ENCODE data around the gene PAGE2B. TPM values are rescaled to one million over a fixed set of nuclear protein-coding genes. Genes with fewer than 3 reads are reported as not detected.
"Not testable (repeated sequence)": the region's sequence is repeated elsewhere in the genome, so short reads cannot be mapped to it uniquely, and the experiment has no call there.

The PAGE2B gene
- total RNA-seq, 1 donor from 2014 or later = not detected

DNA sequence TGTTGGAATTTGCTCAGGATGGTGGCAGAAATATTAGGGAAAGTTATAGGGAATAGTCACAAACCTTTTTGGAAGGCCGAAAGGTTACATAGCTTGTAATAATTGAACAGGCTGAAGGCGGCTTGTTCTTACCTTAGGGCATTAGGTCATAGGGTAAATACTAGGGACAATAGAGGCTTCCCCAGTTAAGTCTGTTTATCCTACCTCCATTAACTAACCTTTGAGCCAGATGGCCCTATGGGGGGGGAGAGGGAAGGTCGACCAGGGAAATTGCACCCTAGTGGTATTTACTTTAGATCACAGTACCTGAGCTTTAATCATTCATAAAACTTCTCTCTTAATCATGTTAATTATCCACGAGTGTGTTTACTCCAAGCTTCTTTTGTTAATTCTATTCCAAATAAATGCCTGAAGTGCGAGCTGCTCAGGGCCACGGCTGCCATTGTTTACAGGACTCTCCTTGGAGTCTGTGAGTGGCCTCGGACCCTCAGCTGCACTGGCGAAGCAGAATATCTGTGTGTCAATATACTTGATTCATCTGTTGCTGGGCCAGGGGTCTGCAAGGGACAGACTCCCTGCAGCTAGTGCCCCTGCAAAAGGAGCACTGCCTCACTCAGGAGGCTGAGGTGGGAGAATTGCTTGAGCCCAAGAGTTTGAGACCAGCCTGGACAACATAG lies 36.9 kb downstream of the PAGE2B start:
- Mint-ChIP-seq H3K4me3 (no peak overlapping the region), H3K36me3 (no peaks in the 10 kb centered on the region), H3K27me3 (ENCODE audit: low read depth) (no peaks in the 10 kb centered on the region), H3K4me1 (peaks cover 14% of the 10 kb centered on the region), H3K27ac (no peak overlapping the region), H3K9me3 (peaks cover 37% of the 10 kb centered on the region)
- no peak for TF ChIP-seq CTCF (IDR thresholded peaks at IDR 0.05; ENCODE audit: unreplicated experiment)
- DNase-seq (ENCODE audit: low spot score in 2 of 2, unreplicated experiment in 2 of 2) = no peak

DNA sequence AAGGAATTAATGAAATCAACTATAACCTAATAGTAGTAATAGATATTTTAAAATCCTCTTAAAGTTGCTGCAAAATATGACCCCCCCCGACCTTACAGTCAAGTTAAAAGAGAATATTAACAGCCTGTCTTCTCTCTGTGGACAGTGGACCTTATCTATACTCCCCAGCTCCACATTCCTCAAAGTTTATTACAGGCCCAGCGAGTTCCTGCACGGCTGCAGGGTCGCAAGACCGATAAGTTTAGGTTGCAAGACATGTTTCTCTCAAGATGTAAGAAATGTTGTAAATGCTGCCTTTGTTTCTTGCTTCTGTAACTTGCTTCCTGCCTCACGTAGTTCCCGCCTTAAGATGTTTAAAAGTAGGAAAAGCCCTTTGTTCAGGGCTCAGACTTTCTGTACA lies 41.8 kb downstream of the PAGE2B start:
- H3K27me3 Mint-ChIP-seq (ENCODE audit: low read depth); DNase-seq (ENCODE audit: low spot score in 2 of 2, unreplicated experiment in 2 of 2); H3K36me3 Mint-ChIP-seq; H3K4me3 Mint-ChIP-seq: not testable (repeated sequence)
- Mint-ChIP-seq H3K4me1 (peaks cover 23% of the 10 kb centered on the region), H3K9me3 (peaks cover 25% of the 10 kb centered on the region), H3K27ac (peak overlapping the region; percentile 44)

- no peak for TF ChIP-seq CTCF (IDR thresholded peaks at IDR 0.05; ENCODE audit: unreplicated experiment)
- Mint-ChIP-seq H3K36me3 (no peaks in the 10 kb centered on the region), H3K9me3 (peaks cover 21% of the 10 kb centered on the region), H3K27ac (no peak overlapping the region), H3K4me3 (no peak overlapping the region), H3K27me3 (ENCODE audit: low read depth) (no peaks in the 10 kb centered on the region), H3K4me1 (peaks cover 23% of the 10 kb centered on the region)
- no peak for DNase-seq (ENCODE audit: low spot score in 2 of 2, unreplicated experiment in 2 of 2)
Observed at GRCh38 chrX:55118574-55118973, 43.7 kb downstream of the PAGE2B start.

DNA sequence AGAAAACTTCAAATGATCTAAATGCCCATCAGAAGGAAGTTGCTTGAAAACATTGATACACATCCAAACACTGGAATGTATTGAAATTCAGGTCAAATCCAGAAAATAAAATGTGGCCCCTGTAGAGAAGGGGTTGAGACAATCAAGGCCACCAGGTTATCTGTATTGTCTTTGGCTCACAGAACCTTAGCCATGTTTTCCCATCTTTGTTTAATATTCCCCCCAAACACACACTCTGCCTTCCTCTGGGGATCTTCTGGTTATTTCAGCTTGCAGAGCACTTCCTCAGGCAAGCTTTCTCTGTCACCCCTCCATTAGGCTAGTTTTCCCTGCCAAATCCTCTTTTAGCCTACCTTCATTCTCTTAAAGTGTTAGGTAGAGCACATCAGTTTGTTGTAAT lies 44.4 kb downstream of the PAGE2B start:
- H3K27ac Mint-ChIP-seq = no peak overlapping the region
- no peak for DNase-seq (ENCODE audit: low spot score in 2 of 2, unreplicated experiment in 2 of 2)
- no peaks in the 10 kb centered on the region for H3K27me3 Mint-ChIP-seq (ENCODE audit: low read depth)
- peaks cover 17% of the 10 kb centered on the region for H3K9me3 Mint-ChIP-seq
- TF ChIP-seq CTCF (IDR thresholded peaks at IDR 0.05; ENCODE audit: unreplicated experiment) = no peak
- H3K36me3 Mint-ChIP-seq = no peaks in the 10 kb centered on the region
- peaks cover 23% of the 10 kb centered on the region for H3K4me1 Mint-ChIP-seq
- no peak overlapping the region for H3K4me3 Mint-ChIP-seq

- Mint-ChIP-seq H3K4me3 (no peak overlapping the region), H3K27me3 (ENCODE audit: low read depth) (no peaks in the 10 kb centered on the region), H3K36me3 (no peaks in the 10 kb centered on the region), H3K9me3 (peaks cover 14% of the 10 kb centered on the region), H3K4me1 (peaks cover 23% of the 10 kb centered on the region), H3K27ac (no peak overlapping the region)
- DNase-seq (ENCODE audit: low spot score in 2 of 2, unreplicated experiment in 2 of 2) = no peak
- TF ChIP-seq CTCF (IDR thresholded peaks at IDR 0.05; ENCODE audit: unreplicated experiment) = no peak
Observed at GRCh38 chrX:55119712-55120111, 44.9 kb downstream of the PAGE2B start.

DNA sequence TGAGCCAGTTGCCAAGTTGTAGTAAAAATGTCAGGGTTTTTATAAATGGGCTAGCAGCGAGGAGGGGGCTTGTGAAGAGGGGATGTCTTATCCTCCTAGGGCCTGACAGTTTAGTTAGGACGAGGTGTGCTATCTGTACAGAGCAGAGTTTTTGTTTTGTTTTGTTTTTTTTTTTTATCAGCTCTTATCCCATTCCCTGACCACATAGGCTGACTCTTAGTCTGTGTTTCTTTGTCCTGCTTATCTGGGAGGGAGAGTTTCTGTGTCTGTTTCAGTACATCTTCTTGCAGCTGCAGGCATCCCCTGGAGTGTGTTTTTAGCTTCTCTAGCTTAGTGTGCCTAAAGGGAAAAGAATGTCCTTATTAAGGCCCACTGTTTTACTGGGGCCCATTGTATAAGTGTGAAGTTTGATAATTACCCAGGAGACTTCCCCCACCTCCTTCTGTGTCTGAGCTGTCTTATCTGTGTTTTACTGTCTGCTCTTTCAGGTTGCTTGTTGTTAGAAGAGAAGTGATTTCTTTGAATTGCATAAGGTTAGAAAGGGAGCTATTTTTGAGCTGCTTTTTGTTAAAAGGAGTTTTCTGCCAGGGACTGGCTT lies 46.0 kb downstream of the PAGE2B start:
- H3K4me3 Mint-ChIP-seq = no peak overlapping the region
- no peaks in the 10 kb centered on the region for H3K27me3 Mint-ChIP-seq (ENCODE audit: low read depth)
- H3K9me3 Mint-ChIP-seq = peaks cover 12% of the 10 kb centered on the region
- DNase-seq (ENCODE audit: low spot score in 2 of 2, unreplicated experiment in 2 of 2) = no peak
- H3K36me3 Mint-ChIP-seq = no peaks in the 10 kb centered on the region
- TF ChIP-seq CTCF (IDR thresholded peaks at IDR 0.05; ENCODE audit: unreplicated experiment) = no peak
- peaks cover 23% of the 10 kb centered on the region for H3K4me1 Mint-ChIP-seq
- no peak overlapping the region for H3K27ac Mint-ChIP-seq

Data from mesothelial cell of epicardium (in vitro differentiated cells).